GM23338 (cell line): ENCODE measurements around the gene PUM2. TPM values are rescaled to one million over a fixed set of nuclear protein-coding genes. Genes with fewer than 3 reads are reported as not detected.
A peak's percentile ranks its signal among the peaks of the same experiment; 100 is the strongest.

Experiments used
- ATAC-seq: fragments of 200-7000 bp; cut with Tn5 transposase; 3 replicates; pipeline ENCODE4 v1.9.1; 2020
- DNase-seq: peaks from one replicate; pipeline ENCODE4 v3.0.0-alpha.2; 2015; ENCODE audit warnings: low spot score
- H2AFZ ChIP-seq: fragments of 200-600 bp; sonication (generic); 2 replicates; pipeline ENCODE4 v1.8.0; 2016; ENCODE audit warnings: antibody characterized with exemption, mild to moderate bottlenecking, moderate library complexity
- H3F3A ChIP-seq: fragments of 200-600 bp; sonication (generic); replicated peaks from 2 replicates; pipeline ENCODE4 v1.8.0; 2017; ENCODE audit warnings: antibody characterized with exemption, mixed run types, low read depth
- H3K27ac ChIP-seq: fragments of 200-600 bp; sonication (generic); 2 replicates; pipeline ENCODE4 v1.6.1; 2016; ENCODE audit warnings: low read depth
- H3K27me3 ChIP-seq: fragments of 200-600 bp; sonication (generic); 2 replicates; pipeline ENCODE4 v1.8.0; 2016; ENCODE audit warnings: mild to moderate bottlenecking, mixed run types, moderate library complexity; ENCODE audit not compliant: insufficient read depth
- H3K36me3 ChIP-seq: fragments of 200-600 bp; sonication (generic); 2 replicates; pipeline ENCODE4 v1.8.0; 2016; ENCODE audit warnings: mild to moderate bottlenecking; ENCODE audit not compliant: insufficient read depth
- H3K4me1 ChIP-seq: fragments of 200-600 bp; sonication (generic); 2 replicates; pipeline ENCODE4 v1.8.0; 2016; ENCODE audit warnings: mild to moderate bottlenecking, moderate library complexity; ENCODE audit not compliant: insufficient read depth
- H3K4me2 ChIP-seq: fragments of 200-600 bp; sonication (generic); 2 replicates; pipeline ENCODE4 v1.7.1; 2017; ENCODE audit warnings: mixed run types
- H3K4me3 ChIP-seq: fragments of 200-600 bp; sonication (generic); 2 replicates; pipeline ENCODE4 v1.6.1; 2016; ENCODE audit warnings: mixed run types
- H3K79me2 ChIP-seq: fragments of 200-600 bp; sonication (generic); replicated peaks from 2 replicates; pipeline ENCODE4 v1.8.0; 2017; ENCODE audit warnings: mild to moderate bottlenecking; ENCODE audit not compliant: insufficient read depth
- H3K9me2 ChIP-seq: fragments of 200-600 bp; sonication (generic); 2 replicates; pipeline ENCODE4 v1.8.0; 2017; ENCODE audit not compliant: insufficient read depth
- H4K20me1 ChIP-seq: fragments of 200-600 bp; sonication (generic); replicated peaks from 2 replicates; pipeline ENCODE4 v1.8.0; 2017; ENCODE audit warnings: mild to moderate bottlenecking; ENCODE audit not compliant: insufficient read depth
- H3K27ac Mint-ChIP-seq: 2 replicates; pipeline ENCODE4 v1.8.0; 2020; ENCODE audit warnings: inconsistent platforms, mild to moderate bottlenecking, moderate library complexity, mixed read lengths
- H3K27me3 Mint-ChIP-seq: 3 replicates; pipeline ENCODE4 v1.8.0; 2022; ENCODE audit warnings: low read depth, mild to moderate bottlenecking, moderate library complexity, mixed read lengths, inconsistent platforms; ENCODE audit not compliant: insufficient read depth, poor library complexity
- H3K36me3 Mint-ChIP-seq: 3 replicates; pipeline ENCODE4 v1.8.0; 2021; ENCODE audit warnings: low read depth, mild to moderate bottlenecking, inconsistent platforms, moderate library complexity, mixed read lengths
- H3K4me1 Mint-ChIP-seq: 3 replicates; pipeline ENCODE4 v1.8.0; 2020; ENCODE audit warnings: mild to moderate bottlenecking, inconsistent platforms, mixed read lengths
- H3K4me3 Mint-ChIP-seq: 3 replicates; pipeline ENCODE4 v1.8.0; 2021; ENCODE audit warnings: moderate library complexity, mild to moderate bottlenecking, inconsistent platforms, mixed read lengths
- H3K9me3 Mint-ChIP-seq: 3 replicates; pipeline ENCODE4 v1.8.0; 2020; ENCODE audit warnings: moderate library complexity, mild to moderate bottlenecking, inconsistent platforms, mixed read lengths
- CTCF ChIP-seq, 2 experiments: fragments of 200-600 bp in 1 of 2; sonication (generic) in 1 of 2; conservative IDR thresholded peaks; 2 replicates each; pipeline versions ENCODE4 v1.5.1 to v1.6.1; 2016 to 2017; ENCODE audit warnings: antibody characterized with exemption in 2 of 2, low read depth in 2 of 2, mild to moderate bottlenecking in 2 of 2, moderate library complexity in 1 of 2
- REST ChIP-seq: IDR thresholded peaks from one replicate; pipeline ENCODE4 v1.6.1; 2018; ENCODE audit warnings: antibody characterized with exemption; ENCODE audit not compliant: unreplicated experiment
- polyA plus RNA-seq: library from polyadenylated mRNA; unstranded; fragments of >200 nt; fragmentation: Nextera tagmentation; extraction: Ambion mirVana; gene quantifications from 2 replicates; pipeline ENCODE4 v1.2.1, GENCODE V29; 2016
- total RNA-seq: library from RNA; depleted of rRNA; stranded (reverse); fragments of >200 nt; shearing (Covaris generic); gene quantifications from 2 replicates; pipeline ENCODE4 v1.2.3, GENCODE V29; 2014

Gene PUM2
- total and polyA plus RNA-seq, 2 experiments from 2014 or later: 29.9 to 94.1 TPM

- TF ChIP-seq CTCF (conservative IDR thresholded peaks at IDR 0.05; ENCODE audit: low read depth in 2 of 2): no peak
These were observed 121.1 kb downstream of the PUM2 start (continued) for GRCh38 chr2:20229322-20230113.

GRCh38 chr2:20227894-20228505, 122.6 kb downstream of the PUM2 start:
- no peak for DNase-seq
- no peak overlapping the region for H3K27ac ChIP-seq
- H3K4me3 ChIP-seq: no peak overlapping the region
- Mint-ChIP-seq H3K4me3 (no peak overlapping the region), H3K36me3 (no peaks in the 10 kb centered on the region; the same call in 2 of the 3 replicates), H3K4me1 (peaks cover 23% of the 10 kb centered on the region), H3K27me3 (peaks cover 29% of the 10 kb centered on the region), H3K9me3 (peaks cover 3% of the 10 kb centered on the region; the same call in 1 of the 3 replicates), H3K27ac (no peak overlapping the region)
- H3K9me2 ChIP-seq: no peaks in the 10 kb centered on the region
- TF ChIP-seq REST (no peak), CTCF (conservative IDR thresholded peaks at IDR 0.05; ENCODE audit: low read depth in 2 of 2) (peak; percentile 29 to 34; a peak in 2 of 4 replicates)
- peaks cover 17% of the 10 kb centered on the region; the same call in 1 of the 2 replicates for H3K4me1 ChIP-seq
- H3K27me3 ChIP-seq: peaks cover 5% of the 10 kb centered on the region; the same call in 1 of the 2 replicates
- peaks cover 1% of the 10 kb centered on the region for H3K79me2 ChIP-seq
- H4K20me1 ChIP-seq: no peaks in the 10 kb centered on the region; the same call in 1 of the 2 replicates
- no peak for ATAC-seq
- H3K36me3 ChIP-seq: no peaks in the 10 kb centered on the region
- no peak overlapping the region for H2AFZ ChIP-seq
- peaks cover 14% of the 10 kb centered on the region for H3F3A ChIP-seq
- H3K4me2 ChIP-seq: no peak overlapping the region
